ENCODE data around the gene SLC25A28.

DNA sequence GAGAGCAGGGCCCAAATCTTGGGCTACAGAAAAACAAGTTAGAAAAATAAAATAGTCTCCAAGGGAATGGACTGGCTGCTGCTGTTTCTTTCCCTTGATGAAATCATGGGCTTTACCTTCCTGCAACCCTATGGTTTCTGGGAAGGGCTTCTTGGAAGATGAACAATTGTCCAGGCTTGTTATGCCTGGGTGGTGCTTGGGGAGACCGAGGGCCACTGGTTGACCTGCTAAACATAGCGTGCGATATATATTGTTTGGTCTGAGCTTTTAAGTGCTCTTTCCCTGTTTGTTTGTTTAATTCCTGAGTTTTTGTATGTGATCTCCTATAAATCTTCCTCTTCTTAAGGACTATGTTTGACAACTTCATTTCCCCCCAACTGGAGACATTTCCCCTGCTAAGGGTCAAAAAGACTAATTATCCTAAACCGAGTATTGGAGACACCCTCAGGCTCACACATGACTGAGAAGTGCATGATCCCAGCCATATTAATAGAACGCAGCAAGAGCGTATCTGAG, 37.9 kb downstream of the SLC25A28 start:
- TF ChIP-seq POLR2A (IDR thresholded peaks at IDR 0.05): no peak
- TF ChIP-seq CTCF (IDR thresholded peaks at IDR 0.05): no peak
- no peak for TF ChIP-seq EP300 (IDR thresholded peaks at IDR 0.05; ENCODE audit: low read depth)

All from transverse colon (tissue), 3 donors.